Measurements from ENCODE around the gene LRP4.
"Not testable (repeated sequence)": the region's sequence is repeated elsewhere in the genome, so short reads cannot be mapped to it uniquely, and the experiment has no call there.

The LRP4 gene, protein sequence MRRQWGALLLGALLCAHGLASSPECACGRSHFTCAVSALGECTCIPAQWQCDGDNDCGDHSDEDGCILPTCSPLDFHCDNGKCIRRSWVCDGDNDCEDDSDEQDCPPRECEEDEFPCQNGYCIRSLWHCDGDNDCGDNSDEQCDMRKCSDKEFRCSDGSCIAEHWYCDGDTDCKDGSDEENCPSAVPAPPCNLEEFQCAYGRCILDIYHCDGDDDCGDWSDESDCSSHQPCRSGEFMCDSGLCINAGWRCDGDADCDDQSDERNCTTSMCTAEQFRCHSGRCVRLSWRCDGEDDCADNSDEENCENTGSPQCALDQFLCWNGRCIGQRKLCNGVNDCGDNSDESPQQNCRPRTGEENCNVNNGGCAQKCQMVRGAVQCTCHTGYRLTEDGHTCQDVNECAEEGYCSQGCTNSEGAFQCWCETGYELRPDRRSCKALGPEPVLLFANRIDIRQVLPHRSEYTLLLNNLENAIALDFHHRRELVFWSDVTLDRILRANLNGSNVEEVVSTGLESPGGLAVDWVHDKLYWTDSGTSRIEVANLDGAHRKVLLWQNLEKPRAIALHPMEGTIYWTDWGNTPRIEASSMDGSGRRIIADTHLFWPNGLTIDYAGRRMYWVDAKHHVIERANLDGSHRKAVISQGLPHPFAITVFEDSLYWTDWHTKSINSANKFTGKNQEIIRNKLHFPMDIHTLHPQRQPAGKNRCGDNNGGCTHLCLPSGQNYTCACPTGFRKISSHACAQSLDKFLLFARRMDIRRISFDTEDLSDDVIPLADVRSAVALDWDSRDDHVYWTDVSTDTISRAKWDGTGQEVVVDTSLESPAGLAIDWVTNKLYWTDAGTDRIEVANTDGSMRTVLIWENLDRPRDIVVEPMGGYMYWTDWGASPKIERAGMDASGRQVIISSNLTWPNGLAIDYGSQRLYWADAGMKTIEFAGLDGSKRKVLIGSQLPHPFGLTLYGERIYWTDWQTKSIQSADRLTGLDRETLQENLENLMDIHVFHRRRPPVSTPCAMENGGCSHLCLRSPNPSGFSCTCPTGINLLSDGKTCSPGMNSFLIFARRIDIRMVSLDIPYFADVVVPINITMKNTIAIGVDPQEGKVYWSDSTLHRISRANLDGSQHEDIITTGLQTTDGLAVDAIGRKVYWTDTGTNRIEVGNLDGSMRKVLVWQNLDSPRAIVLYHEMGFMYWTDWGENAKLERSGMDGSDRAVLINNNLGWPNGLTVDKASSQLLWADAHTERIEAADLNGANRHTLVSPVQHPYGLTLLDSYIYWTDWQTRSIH (N-terminal part only)

DNA sequence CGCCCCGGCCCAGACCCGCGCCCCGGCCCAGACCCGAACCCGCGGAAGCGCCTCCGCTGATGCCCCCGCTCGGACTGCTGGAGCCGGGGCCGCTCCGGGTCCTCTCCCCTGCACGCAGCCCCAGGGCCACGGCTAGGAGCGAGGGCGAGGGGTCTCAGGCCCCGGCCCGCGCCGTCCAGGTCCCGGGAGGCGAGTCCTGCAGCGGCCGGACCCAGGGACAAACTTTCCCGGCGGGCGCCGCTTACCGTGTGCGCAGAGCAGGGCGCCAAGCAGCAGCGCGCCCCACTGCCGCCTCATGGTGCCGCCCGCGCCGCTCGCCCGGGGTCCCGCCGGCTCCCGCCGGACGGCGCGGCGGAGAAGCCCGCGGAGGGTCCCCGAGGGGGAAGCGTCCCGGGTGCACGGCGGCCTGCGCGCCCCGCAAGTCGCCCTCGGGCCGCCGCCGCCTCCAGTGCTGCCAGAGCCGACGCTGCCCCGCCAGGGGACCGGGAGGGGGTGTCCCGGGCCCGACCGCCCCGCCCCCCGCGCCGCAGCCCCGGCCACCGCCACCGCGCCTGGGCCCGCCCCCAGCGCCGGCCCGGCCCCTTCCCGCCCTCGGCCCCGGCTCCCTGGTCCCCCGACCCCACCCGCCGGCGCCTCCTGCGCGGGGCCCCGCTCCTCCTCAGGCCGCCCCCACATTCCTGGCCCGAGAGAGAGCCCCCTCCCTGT lies at the start of gene LRP4:
LRP4 (minus strand) TSS at position 468 of the 705 bp plus-strand sequence; CDS start at position 297, 171 bp downstream.
- peak; percentile 51 for DNase-seq

DNA sequence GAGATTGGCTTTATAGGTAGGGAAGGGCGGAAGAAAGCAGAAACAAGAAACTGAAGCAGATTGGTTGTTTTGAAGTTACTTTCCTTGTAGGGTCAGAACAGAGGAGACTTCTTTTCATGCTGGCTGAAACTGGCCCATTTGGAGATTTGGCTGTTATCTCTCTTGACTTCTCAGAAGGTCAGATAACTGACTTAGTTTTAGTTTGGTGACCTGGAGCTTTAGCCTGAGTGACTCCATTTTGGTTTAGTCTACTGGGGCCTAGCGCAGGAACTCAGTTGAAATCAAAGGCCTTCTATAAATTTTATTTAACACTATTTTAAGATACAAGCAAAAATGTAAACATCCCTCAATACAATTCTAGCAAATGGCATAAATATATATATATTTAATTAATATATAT lies 49.6 kb upstream of the LRP4 start:
- DNase-seq: no peak

DNA sequence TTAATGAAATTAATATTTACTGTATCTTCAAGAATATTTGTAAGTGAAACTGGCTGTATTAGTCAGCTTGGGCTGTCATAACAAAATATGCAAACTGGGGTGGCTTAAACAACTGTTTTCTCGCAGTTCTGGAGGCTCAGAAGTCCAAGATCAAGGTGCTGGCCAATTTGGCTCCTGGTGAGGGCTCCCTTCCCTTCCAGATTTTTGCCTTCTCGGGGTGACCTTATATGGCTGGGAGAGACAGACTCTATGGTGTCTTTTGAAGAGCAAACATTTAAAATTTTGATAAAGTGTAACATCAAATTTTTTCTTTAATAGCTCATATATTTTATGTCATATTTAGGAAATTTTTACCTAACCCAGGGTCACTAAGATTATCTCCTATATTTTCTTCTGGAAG lies 48.4 kb upstream of the LRP4 start:
- DNase-seq: no peak

DNA sequence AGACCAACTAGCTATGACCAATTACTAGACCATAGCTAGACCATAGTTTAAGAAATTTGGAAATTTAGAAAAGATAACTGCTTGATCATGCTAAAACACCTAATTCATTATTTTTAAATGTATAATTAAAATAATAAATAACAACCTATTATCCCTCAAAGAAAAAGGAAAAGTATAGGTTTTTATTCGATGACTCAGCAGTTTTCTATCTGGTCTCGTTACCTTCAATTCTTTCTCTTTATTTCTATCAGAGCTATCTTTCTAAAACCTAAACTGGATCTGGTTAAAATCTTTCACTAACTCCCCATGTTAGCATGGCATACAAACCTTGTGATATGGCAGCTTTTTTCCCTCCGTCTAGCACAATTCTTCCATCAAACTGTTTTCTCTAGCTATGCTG lies 45.5 kb upstream of the LRP4 start:
- no peak for DNase-seq

DNA sequence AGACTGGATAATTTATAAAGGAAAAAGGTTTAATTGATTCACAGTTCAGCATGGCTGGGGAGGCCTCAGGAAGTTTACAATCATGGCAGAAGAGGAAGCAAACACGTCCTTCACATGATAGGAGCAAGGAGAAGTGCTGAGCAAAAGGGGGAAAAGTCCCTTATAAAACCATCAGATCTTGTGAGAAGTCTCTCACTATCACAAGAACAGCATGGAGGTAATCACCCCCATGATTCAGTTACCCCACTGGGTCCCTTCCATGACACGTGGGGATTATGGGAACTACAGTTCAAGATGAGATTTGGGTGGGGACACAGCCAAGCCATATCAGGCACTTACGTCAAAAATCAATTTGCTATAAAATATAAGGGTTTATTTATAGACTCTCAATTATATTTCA lies 43.5 kb upstream of the LRP4 start:
- not testable (repeated sequence) for DNase-seq

DNA sequence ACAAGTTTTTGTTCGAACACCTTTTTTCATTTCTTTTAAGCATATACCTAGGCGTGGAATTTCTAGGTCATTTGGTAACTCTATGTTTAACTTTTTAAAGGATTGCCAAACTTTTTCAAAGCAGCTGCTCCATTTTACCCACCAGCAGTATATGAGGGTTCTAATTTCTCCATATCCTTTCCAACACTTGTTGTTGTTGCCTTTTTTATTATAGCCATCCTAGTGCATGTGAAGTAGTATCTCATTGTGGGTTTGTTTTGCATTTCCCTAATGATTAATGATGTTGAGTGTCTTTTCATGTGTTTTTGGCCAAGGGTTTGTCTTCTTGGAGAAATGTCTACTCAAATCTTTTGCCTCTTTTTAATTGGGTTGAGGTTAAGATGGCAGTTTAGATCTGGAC lies 42.7 kb upstream of the LRP4 start:
- no peak for DNase-seq

DNA sequence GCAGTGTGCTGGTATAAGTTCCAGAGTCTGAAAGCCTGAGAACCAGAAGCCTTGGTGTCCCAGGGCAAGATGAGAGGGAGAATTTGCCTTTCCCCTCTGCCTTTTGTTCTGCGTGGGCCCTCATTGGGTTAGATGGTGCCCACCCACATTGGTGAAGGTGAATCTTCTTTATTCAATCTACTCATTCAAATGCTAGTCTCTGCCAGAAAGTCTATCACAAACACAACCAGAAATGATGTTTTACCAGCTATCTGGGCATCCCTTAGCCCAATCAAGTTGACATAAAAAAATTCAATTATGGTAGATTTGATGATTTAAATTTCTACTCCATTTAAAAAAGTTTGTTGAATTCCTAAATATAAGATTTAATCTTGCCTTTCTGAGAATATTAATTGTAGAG lies 40.4 kb upstream of the LRP4 start:
- DNase-seq: no peak

DNA sequence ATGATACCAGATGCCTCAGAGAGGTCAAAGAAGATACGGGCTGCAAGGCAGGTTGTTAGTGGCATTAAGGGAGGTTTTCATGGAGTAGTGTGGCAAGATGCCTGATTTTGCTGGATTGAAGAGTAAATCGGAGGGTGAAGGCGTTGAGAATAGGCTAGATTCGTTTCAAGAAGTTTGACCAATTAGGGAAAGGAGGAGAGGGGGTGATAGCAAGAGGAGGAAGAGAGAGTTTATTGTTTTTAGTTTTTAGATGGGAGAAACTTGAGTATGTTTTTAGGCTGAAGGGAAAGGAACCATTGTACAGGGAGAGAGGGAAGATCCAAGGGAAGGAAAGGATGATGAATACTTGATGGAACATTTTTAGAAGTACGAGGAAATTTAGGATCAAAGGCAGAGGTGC lies 34.7 kb upstream of the LRP4 start:
- DNase-seq: no peak

DNA sequence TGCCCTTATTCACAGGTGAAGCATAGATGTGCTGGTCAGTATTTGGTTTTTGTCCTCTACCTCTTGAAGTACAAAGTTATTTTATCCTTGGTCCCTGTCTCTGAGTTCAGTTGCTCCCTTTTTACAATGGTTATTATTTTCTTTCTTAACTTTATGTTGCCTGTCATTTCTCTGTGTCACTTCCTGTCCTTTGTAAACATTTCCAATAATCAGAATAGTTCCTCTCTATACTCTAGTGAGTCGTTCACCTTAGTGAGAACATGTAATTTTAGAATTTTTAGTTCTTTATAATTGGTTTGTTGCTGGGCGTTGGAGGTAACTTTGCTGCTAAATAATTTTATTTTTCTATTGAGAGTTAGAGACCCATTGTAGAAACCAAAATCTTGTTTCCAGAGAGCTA lies 34.2 kb upstream of the LRP4 start:
- DNase-seq: no peak

DNA sequence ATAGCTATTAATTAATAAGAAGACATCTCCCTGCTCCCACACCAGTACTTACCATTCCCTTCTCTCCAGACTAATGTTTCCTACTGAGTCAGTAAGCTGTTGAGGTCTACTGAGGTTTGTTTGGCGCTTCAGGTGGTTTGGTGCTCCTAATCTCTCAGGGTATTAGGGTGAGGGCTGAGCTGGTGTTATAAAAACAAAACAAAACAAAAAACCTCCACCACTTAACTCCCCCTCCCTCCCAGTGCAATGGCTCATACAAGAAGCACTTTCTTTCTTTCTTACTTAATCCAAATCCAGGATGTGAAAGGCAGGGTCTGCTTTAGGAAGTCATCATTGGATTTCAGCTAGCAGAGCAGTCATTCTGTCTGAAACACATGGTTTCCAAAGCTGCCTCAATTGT lies 33.5 kb upstream of the LRP4 start:
- peak; percentile 10 for DNase-seq

DNA sequence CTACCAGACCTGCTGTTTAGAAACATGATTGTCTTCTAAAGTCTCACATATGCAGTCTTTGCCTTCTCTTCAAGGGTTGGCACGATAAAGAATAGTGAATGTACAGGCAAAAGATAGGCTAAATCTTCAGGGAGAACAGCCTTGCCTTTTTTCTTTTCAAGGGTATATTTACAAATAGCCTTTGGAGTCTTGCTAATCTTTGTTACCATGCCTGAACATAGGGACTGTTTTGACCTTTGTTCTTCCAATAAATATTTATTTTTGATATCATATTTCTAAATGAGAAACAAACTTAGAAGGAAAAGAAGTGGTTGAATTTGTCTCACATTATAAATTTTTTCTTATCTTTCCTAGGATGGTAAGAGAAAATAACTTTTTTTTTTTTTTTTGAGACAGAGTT lies 30.9 kb upstream of the LRP4 start:
- no peak for DNase-seq

DNA sequence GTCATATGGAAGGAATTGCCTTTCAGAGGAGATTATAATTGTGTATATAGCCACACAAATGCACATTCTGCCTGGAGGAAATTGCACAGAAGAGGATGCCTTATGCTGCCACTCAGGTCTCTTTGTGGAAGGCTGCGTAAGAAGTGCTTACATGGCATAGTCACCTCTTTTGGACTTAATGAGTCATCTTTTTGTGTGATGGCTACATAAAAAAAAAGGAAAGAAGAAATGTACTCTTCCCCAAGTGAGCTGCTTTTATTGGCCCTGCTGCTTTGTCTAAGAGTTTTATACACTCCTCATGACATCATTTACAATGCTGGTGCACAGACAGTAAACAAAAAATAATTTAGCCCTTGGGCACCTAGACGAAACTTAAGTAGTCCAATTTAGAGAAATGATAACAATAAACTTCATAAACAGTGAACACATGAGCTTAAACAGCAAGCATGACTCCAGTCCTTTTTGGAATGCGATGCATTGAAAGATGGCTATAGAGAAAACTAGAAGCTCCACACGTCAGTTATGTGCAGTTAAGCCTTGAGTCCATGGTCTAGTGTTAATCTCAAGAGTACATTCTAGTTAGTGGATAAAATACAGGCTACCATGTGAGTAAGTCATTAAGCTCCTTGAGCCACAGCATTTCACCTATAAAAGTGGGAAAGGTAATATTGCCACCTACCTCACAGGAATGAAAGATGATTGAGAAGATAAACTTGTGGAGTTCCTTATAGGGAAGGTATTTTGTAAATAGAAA lies 30.2 kb upstream of the LRP4 start:
- peak; percentile 81 for DNase-seq

DNA sequence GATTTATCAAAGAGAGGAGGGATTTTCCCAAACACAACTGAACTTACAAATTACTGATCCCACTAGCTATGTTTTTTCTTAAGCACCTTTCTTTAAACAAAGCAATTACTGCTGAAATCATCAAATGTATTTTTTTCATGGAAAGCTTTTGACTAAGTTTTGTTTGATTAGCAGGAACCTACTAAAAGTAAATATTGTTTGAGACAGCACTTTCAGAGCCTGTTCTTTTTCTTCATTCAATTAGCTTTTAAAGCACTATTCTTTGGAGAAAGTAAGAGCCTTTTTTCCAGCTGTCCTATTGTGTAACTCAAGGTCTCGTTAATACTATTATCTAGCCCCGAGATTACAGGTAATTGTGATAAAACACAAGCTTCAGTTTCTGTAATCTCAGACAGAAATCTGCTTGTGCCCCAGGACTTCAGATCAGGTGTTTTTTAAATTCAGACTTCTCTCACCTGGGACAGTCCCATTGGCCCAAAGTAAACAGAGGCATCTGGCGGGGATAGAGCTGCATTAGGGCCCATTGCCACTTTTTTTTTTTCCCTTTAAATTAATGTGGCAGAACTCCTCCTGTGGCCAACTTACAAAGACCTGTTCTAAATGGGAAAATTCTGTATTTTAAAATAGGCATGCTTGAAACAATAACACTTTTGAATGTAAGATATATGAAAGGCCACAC lies 29.2 kb upstream of the LRP4 start:
- DNase-seq: no peak

DNA sequence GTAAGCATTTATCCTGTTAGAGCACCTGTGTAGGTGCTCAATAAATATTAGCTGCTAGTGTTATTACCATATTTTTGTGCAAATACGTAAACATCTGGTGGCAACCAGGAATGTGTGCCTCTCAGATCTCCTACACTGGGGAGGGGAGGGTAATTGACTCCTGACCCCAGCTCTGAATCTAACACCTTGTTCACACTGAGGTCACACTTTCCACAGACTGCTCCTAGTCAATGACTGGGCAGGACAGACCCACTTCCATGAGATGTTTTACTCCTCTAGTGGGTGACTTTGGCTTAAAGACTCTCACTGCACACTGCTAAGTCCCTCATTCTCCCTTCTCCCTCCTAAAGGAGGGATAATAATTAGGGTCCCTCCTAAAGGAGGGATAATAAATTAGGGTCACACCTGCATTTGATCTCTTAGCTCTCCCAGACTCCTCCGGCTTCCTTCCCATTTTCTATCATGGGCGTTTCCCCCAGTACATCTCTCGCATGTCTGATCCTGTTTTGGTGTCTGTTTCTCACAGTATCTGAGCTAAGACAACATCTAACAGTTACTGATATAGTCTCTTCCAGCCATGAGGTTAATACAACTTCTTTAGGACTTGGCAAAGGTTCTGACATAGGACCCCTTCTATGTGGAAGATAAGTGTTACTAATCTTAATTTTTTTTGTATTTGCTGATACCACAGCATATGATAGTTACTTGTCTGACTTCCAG lies 26.2 kb upstream of the LRP4 start:
- DNase-seq: no peak

DNA sequence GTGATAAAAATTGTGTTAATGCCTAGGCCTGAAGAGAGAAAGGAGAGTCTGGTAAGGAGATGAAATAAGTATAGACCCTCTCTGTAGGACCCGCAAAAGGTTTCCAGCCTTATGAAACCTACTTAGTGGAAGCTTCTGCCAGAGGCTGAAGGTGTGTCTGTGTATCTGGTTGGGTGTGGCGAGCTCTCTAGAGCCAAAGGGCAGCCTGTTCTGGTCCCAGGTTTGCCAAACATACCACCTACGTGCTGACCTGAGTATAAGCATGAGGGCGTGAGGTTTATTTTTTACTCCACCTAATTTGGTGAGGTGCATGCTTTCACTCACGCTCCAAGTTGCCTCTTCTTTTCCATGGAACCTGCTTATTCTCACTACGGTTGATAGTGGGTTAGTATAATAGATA lies 23.8 kb upstream of the LRP4 start:
- DNase-seq: no peak

DNA sequence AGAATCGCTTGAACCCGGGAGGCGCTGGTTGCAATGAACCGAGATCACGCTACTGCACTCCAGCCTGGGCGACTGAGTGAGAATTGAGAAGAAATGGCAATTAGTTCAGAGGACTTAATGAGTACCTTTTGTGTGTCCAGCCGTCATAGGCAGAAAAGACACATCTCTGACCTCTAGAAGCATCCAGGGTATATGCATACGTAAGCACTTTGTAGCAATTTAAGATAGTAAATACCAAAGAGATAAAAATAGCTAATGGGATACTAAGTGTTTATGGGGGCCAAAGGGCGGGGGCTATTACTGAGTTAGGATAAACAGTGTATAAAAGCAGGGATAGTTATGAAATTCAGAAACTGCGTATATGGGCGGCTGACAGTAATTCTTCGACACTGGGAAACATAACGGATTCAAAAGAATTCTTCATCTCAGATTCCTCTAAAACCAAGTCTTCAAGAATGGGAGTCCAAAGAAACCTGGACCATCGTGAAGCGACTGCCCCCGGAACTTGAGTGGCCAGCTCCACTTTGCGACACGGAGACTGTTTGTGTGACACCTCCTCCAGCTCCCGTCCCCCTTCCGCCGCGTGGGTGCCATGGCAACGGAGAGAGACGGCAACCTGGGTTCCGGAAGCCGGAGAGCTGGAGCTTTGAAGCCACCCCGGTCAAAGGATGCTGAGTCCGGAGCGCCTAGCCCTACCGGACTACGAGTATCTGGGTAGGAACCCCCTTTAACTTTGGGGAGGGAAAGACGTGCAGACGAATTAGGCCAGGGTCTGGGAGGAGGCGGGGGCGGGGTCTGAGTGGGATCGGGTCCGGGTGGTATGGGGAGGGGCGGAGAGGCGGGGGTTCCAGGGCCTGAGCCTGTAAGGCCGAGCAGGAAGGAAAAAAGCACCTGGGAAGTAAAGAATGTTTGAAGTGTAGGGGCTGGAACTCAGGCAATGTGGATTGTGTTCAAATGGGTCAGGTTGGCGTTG lies 18.1 kb upstream of the LRP4 start, which contains the start of gene CSTPP1:
CSTPP1 (plus strand) TSS at position 624 of the 973 bp plus-strand sequence; CDS start at position 669, 45 bp downstream.
- peak; percentile 94 for DNase-seq

DNA sequence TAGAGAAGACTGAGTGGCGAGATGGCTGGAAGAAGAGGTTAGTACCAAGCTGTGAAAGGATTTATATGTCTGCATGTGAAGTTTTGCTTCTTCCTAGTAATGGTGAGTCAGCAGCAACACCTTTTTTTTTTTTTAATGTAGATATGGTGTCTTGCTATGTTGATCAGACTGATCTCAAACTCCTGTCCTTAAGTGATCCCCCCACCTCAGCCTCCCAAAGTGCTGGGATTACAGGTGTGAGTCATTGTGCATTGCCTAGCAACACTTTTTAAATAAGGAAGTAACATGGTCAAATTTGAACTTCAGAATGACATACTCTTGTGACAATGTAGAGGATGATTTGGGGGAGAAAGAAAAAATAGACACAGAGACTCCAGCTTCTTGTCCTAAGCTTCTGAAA lies 11.7 kb upstream of the LRP4 start:
- DNase-seq: peak; percentile 88

DNA sequence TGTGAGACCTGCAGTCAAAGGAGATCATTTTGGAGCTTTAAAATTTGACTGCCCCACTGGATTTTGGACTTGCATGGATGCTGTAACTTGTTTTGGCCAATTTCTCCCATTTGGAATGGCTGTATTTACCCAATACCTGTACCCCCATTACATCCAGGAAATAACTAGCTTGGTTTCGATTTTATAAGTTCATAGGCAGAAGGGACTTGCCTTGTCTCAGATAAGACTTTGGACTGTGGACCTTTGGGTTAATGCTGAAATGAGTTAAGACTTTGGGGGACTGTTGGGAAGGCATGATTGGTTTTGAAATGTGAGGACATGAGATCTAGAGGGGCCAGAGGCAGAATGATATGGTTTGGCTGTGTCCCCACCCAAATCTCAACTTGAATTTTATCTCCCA lies 10.4 kb upstream of the LRP4 start:
- not testable (repeated sequence) for DNase-seq

DNA sequence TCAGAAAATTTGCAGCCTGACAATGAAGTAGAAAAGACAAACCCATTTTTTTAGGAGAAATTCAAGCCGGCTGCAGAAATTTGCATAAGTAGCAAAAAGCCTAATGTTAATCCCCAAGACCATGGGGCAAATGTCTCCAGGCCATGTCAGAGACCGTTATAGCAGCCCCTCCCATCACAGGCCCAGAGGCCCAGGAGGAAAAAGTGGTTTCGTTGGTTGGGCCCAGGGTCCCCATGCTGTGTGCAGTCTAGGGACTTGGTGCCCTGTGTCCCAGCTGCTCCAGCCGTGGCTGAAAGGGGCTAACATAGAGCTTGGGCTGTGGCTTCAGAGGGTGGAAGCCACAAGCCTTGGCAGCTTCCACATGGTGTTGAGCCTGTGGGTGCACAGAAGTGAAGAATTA lies 9.6 kb upstream of the LRP4 start:
- DNase-seq: not testable (repeated sequence)

Measured in fibroblast of skin of right biceps (primary cell).